HCT116 (cell line): Measurements from ENCODE around the gene OR1M1.
"Not testable (repeated sequence)": the region's sequence is repeated elsewhere in the genome, so short reads cannot be mapped to it uniquely, and the experiment has no call there.

Experiments
- CBX3 ChIP-seq: IDR thresholded peaks from 2 replicates; pipeline ENCODE4 v1.6.1; 2012; ENCODE audit warnings: low read depth
- CEBPB ChIP-seq: IDR thresholded peaks from 2 replicates; pipeline ENCODE4 v1.6.1; 2012; ENCODE audit warnings: low read depth
- POLR2A ChIP-seq: IDR thresholded peaks from 2 replicates; pipeline ENCODE4 v1.7.0; 2011; ENCODE audit warnings: borderline replicate concordance; ENCODE audit not compliant: insufficient read depth, insufficient read length; ENCODE audit errors: extremely low read depth
- POLR2AphosphoS5 ChIP-seq: IDR thresholded peaks from 2 replicates; pipeline ENCODE4 v1.6.1; 2011; ENCODE audit warnings: mild to moderate bottlenecking, low read depth, low read length, moderate library complexity
- RAD21 ChIP-seq: IDR thresholded peaks from 2 replicates; pipeline ENCODE4 v1.6.1; 2012; ENCODE audit warnings: low read depth, mild to moderate bottlenecking
- TF ChIP-seq, protein P1 (sequence below), 3 experiments: fragments of 200-600 bp in 1 of 3; sonication (generic) in 1 of 3; IDR thresholded peaks in 2 of 3; conservative IDR thresholded peaks in 1 of 3; 2 replicates each; pipeline ENCODE4 v1.5.1; 2012 to 2017; ENCODE audit warnings: low read depth in 2 of 3, low read length in 2 of 3, antibody characterized with exemption in 1 of 3, borderline replicate concordance in 1 of 3, control low read depth in 1 of 3, mild to moderate bottlenecking in 1 of 3, mixed read lengths in 1 of 3, mixed run types in 1 of 3, moderate library complexity in 1 of 3; ENCODE audit not compliant: insufficient read depth in 1 of 3
- TF ChIP-seq, protein P2 (sequence below): IDR thresholded peaks from 2 replicates; pipeline ENCODE4 v1.6.1; 2012
- TF ChIP-seq, protein P3 (sequence below): IDR thresholded peaks from 2 replicates; pipeline ENCODE4 v1.6.1; 2012

DNA sequence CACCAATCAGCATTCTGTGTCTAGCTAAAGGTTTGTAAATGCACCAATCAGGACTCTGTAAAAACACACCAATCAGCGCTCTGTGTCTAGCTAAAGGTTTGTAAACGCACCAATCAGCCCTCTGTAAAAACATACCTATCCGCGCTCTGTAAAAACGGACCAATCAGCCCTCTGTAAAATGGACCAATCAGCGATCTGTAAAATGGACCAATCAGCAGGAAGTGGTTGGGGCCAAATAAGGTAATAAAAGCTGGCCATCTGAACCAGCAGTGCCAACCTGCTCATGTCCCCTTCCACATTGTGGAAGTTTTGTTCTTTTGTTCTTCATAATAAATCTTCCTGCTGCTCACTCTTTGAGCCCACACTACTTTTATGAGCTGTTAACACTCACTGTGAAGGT, 33.2 kb upstream of the OR1M1 start:
- TF ChIP-seq, protein P1, sequence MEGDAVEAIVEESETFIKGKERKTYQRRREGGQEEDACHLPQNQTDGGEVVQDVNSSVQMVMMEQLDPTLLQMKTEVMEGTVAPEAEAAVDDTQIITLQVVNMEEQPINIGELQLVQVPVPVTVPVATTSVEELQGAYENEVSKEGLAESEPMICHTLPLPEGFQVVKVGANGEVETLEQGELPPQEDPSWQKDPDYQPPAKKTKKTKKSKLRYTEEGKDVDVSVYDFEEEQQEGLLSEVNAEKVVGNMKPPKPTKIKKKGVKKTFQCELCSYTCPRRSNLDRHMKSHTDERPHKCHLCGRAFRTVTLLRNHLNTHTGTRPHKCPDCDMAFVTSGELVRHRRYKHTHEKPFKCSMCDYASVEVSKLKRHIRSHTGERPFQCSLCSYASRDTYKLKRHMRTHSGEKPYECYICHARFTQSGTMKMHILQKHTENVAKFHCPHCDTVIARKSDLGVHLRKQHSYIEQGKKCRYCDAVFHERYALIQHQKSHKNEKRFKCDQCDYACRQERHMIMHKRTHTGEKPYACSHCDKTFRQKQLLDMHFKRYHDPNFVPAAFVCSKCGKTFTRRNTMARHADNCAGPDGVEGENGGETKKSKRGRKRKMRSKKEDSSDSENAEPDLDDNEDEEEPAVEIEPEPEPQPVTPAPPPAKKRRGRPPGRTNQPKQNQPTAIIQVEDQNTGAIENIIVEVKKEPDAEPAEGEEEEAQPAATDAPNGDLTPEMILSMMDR (IDR thresholded peaks at IDR 0.05 in 2 of 3, conservative IDR thresholded peaks at IDR 0.05 in 1 of 3; ENCODE audit: borderline replicate concordance in 1 of 3, insufficient read depth in 1 of 3, low read depth in 2 of 3, low read length in 2 of 3): not testable (repeated sequence)
- TF ChIP-seq CEBPB, POLR2AphosphoS5, POLR2A, RAD21, CBX3: not testable (repeated sequence)
- TF ChIP-seq, protein P2, sequence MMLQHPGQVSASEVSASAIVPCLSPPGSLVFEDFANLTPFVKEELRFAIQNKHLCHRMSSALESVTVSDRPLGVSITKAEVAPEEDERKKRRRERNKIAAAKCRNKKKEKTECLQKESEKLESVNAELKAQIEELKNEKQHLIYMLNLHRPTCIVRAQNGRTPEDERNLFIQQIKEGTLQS: not testable (repeated sequence)
- TF ChIP-seq, protein P3, sequence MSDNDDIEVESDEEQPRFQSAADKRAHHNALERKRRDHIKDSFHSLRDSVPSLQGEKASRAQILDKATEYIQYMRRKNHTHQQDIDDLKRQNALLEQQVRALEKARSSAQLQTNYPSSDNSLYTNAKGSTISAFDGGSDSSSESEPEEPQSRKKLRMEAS: not testable (repeated sequence)
